ENCODE results near the gene TOX3.

The TOX3 gene

GRCh38 chr16:52451971-52452421 is 94.9 kb downstream of the TOX3 start:
- DNase-seq (ENCODE audit: low read depth), result no peak

GRCh38 chr16:52450916-52451315 is 96.0 kb downstream of the TOX3 start:
- DNase-seq (ENCODE audit: low read depth), result no peak

- DNase-seq (ENCODE audit: low read depth), result no peak
These were observed 96.7 kb downstream of the TOX3 start for GRCh38 chr16:52450241-52450640.

- DNase-seq (ENCODE audit: low read depth), result no peak
These were observed 100.9 kb downstream of the TOX3 start for GRCh38 chr16:52446080-52446479.

- no peak for DNase-seq (ENCODE audit: low read depth)
These were observed 105.1 kb downstream of the TOX3 start for GRCh38 chr16:52441886-52442285.

DNA sequence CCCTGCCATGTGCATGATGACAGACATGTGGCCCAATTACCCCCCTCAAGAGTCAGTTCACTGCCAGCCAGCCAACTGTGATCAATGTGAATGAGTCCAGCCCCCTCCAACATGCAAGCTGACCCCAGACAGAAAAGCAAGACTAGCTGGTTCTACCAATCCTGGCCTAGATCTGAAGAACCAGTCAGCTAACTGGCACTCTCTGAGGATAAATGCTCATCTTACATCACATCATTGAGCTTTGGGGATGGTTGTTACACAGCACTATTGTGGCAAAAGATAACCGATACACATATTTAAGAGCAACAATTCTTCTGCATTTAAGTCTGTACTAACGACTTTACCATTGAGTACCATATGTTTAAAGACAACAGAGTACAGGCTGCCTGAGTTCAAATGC is 106.7 kb downstream of the TOX3 start:
- no peak for DNase-seq (ENCODE audit: low read depth)

- no peak for DNase-seq (ENCODE audit: low read depth)
These were observed 107.2 kb downstream of the TOX3 start for GRCh38 chr16:52439750-52440149.

GRCh38 chr16:52439171-52439701 is 107.7 kb downstream of the TOX3 start:
- DNase-seq (ENCODE audit: low read depth), result no peak

- DNase-seq (ENCODE audit: low read depth), result no peak
These were observed 109.7 kb downstream of the TOX3 start for GRCh38 chr16:52437277-52437670.

GRCh38 chr16:52436339-52437276 is 110.3 kb downstream of the TOX3 start:
- no peak for DNase-seq (ENCODE audit: low read depth)

DNA sequence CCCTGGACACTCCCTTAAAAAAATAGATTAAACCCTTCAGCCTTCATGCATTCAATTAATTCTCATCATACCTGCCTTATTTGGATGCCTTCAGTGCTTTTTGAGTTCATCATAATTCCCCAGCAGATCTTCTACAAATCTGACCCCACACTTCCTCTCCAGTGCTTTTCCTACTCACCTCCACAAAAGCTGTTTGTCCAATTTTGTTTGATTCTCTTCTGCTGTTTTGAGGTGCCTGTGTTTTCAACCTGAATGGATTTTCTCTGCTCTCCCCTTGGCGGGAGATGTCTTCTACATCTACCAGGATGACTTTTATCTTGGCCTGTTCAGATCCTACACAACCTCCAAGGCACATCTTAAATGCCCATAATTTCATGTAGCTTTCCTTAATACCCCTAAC is 112.7 kb downstream of the TOX3 start:
- DNase-seq (ENCODE audit: low read depth), result no peak

DNA sequence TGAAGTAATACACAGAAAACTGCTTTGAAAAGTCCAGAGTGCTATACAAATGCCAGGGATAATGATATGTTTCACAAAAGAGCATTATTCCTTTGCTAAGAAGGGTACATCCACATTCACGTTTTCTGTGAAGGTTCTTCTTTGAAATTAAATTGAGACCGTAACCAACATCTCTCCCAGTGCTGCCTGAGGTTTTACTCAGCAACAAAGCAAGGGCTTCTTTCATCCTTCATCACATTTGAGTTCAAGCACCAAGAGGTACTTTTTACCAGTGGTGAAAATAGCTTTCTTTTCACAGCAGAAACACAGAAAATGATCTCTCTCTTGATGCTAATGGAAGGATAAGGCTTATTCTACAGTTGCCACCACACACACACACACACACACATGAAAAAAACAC is 113.3 kb downstream of the TOX3 start:
- DNase-seq (ENCODE audit: low read depth), result no peak

GRCh38 chr16:52424591-52424990 is 122.4 kb downstream of the TOX3 start:
- no peak for DNase-seq (ENCODE audit: low read depth)

DNA sequence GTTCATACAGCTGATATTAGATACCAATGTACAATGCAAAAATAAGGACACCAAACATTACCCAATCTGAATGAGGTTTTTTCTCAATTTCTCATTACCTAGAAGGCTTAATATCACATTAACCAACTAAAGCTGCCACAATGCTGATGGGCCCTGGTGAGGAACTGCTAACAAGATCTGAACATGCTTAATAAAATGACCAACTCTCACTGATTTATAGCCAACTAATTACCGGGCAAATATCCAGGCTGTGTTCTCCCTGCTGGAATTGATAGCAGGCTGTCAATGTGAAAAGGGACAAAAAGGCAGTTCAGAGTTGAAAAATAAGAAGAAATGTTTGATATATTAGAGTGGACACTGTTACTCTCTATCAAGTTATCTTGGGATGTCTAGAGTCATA is 124.6 kb downstream of the TOX3 start:
- DNase-seq (ENCODE audit: low read depth), result no peak

GRCh38 chr16:52418201-52418600 is 128.7 kb downstream of the TOX3 start:
- no peak for DNase-seq (ENCODE audit: low read depth)

DNA sequence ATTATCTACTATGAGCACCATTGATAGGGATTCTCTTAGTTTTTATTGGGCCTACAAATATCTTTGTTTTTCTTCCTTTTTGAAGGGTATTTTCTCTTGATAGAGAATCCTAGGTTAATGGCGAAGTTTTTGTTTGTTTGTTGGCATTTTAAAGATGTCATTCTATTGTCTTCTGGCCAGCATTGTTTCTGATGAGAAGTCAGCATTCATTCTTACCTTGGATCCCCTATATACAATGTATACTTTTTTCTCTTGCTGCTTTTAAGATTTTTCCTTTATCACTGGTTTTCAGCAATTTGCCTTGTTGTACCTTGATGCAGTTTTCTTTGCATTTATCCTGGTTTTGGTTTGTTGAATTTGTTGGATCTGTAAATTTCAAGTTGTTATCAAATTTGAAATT is 130.1 kb downstream of the TOX3 start:
- no peak for DNase-seq (ENCODE audit: low read depth)

DNA sequence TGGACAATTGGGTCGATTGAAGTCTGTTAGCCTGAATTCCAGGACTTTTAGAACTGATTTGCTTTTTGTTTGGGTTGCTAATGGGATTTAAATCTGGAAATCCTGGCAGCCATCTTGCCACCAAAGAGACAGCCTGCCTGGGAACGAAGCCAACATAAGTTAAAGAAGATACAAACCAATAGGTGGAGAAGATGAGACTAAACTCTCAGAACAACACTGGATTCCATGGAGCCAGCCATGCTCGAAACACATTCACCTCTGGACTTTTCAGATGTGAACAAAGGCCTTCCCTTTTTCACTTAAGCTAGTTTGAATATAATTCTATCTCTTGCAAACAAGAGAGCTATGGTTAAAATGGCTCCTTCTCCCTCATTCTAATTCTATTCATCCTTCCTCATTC is 135.9 kb downstream of the TOX3 start:
- no peak for DNase-seq (ENCODE audit: low read depth)

GRCh38 chr16:52408191-52408845 is 138.6 kb downstream of the TOX3 start:
- DNase-seq (ENCODE audit: low read depth), result no peak

DNA sequence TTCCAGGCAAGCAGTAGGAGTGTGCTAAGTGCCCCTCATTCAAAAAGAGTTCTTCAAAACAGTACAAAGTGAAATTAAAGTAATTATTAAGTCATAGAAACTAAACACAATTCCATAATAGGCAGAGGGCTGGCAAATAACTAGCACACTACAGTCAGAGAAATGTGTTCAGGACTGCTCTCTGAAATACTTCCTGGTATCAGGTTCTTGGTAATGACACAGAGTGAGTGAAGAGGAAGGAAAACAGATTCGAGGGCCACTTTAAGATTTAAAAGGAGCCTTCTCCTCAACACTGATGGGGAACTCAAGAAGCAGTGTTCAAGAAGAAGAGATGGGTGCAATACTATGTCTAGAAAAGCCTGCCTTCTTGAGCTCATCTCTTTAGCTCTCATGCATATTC is 139.2 kb downstream of the TOX3 start:
- no peak for DNase-seq (ENCODE audit: low read depth)

GRCh38 chr16:52405441-52405840 is 141.5 kb downstream of the TOX3 start:
- DNase-seq (ENCODE audit: low read depth), result no peak

DNA sequence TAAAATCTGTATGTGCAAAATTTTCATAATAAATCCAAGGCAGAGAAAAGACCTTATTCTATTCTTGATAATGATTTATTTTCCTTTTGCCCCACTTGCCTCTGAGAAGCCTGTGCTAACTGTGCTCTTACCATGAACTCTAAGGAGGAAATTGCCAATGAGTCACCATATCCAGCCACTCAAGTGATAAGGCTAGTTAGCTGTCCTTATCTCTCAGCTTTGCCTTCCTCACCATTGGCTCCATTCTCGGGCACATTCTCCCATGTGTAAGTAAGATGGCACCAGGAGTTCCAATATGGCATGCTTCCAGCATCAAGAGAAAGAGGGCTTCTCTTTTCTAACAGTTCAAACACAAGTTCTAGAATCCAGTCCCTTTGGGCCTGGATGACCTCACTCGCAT is 142.4 kb downstream of the TOX3 start:
- no peak for DNase-seq (ENCODE audit: low read depth)

- DNase-seq (ENCODE audit: low read depth), result no peak
These were observed 147.8 kb downstream of the TOX3 start for GRCh38 chr16:52399116-52399515.

GRCh38 chr16:52398491-52398960 is 148.4 kb downstream of the TOX3 start:
- DNase-seq (ENCODE audit: low read depth), result no peak

Data from T-helper 22 cell (primary cell).